MG63 (cell line): ENCODE measurements around the gene JCAD. TPM values are rescaled to one million over a fixed set of nuclear protein-coding genes. Genes with fewer than 3 reads are reported as not detected.
"Not testable (repeated sequence)": the region's sequence is repeated elsewhere in the genome, so short reads cannot be mapped to it uniquely, and the experiment has no call there.

Experiments used
- DNase-seq: peaks from one replicate; pipeline ENCODE4 v3.0.0-alpha.2; 2020
- H3K27me3 ChIP-seq: fragments of 250-450 bp; sonication (Bioruptor Pico); 2 replicates; pipeline ENCODE4 v1.5.1; 2020; ENCODE audit warnings: mild to moderate bottlenecking, moderate library complexity
- H3K36me3 ChIP-seq: fragments of 250-450 bp; sonication (Bioruptor Pico); 2 replicates; pipeline ENCODE4 v1.5.1; 2020; ENCODE audit warnings: mild to moderate bottlenecking, moderate library complexity
- H3K4me3 ChIP-seq: fragments of 250-450 bp; sonication (Bioruptor Pico); 2 replicates; pipeline ENCODE4 v1.5.1; 2020; ENCODE audit warnings: mild to moderate bottlenecking, moderate library complexity
- H3K9me3 ChIP-seq: fragments of 250-450 bp; sonication (Bioruptor Pico); 2 replicates; pipeline ENCODE4 v1.5.1; 2020; ENCODE audit warnings: mild to moderate bottlenecking, moderate library complexity
- total RNA-seq: library from RNA; depleted of rRNA; stranded (reverse); fragments of >200 nt; shearing (Covaris generic); gene quantifications from 2 replicates; pipeline ENCODE4 v1.2.3, GENCODE V29; 2014; ENCODE audit warnings: low replicate concordance

Gene JCAD
- total RNA-seq, 1 experiment from 2014 or later = 5.8 TPM

DNA sequence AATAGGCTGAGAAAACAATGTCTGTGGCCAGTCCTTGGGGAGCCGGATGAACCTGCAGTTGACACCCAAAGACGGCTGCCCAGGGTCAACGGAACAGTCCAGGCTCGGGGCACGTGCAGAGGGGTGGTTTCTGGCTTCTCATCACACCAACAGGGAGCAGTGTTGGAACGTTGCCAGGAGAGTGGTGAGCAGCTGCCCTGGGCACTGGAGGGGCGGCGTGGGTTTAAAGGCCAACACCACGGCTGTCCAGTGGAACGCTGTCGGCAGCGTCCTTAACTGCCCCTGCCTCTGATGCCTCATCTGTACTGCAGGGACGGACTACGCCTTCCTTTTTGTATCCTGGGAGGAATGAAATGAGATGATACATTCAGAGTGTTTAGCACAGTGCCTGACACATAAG lies 19.8 kb downstream of the JCAD start:
- Histone ChIP-seq H3K4me3 (no peak overlapping the region), H3K36me3 (peaks cover 10% of the 10 kb centered on the region), H3K27me3 (no peaks in the 10 kb centered on the region), H3K9me3 (no peaks in the 10 kb centered on the region)
- DNase-seq = no peak

DNA sequence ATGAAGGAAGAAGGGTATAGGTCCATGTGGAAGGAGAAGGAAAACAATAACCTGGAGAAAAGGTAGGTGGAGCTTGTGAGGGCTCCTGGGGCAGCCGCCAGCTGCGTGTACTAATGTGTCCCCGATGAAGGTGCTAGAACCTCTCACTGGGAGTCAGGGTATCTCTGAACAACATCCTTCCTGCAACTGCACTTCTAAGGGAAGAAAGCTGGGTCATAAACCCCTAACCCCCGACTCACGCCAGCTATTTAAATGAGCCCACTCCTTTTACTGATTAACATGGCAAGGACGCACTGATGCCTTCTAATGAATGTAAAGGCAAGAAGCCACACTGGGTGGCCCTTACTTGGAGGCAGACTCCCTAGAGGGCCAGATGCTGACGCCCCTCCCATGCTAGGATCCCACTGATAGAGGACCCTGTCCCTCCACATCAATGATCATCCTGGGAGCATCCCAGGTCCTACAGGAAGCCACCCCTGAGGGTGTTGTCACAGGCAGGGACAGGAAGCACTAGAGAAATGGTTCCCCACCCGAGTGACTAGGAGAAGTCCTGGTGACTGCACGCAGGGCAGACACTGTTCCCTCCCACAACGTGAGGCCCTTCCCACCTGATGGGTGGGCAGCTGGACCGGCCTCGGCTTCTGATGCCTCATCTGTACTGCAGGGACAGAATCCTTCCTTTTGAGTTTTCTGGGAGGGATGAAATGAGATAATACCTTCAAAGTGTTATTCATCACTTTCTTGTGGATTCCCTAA lies 20.4 kb downstream of the JCAD start:
- Histone ChIP-seq H3K4me3 (no peak overlapping the region), H3K27me3 (no peaks in the 10 kb centered on the region), H3K9me3 (no peaks in the 10 kb centered on the region), H3K36me3 (peaks cover 10% of the 10 kb centered on the region)
- DNase-seq = no peak

DNA sequence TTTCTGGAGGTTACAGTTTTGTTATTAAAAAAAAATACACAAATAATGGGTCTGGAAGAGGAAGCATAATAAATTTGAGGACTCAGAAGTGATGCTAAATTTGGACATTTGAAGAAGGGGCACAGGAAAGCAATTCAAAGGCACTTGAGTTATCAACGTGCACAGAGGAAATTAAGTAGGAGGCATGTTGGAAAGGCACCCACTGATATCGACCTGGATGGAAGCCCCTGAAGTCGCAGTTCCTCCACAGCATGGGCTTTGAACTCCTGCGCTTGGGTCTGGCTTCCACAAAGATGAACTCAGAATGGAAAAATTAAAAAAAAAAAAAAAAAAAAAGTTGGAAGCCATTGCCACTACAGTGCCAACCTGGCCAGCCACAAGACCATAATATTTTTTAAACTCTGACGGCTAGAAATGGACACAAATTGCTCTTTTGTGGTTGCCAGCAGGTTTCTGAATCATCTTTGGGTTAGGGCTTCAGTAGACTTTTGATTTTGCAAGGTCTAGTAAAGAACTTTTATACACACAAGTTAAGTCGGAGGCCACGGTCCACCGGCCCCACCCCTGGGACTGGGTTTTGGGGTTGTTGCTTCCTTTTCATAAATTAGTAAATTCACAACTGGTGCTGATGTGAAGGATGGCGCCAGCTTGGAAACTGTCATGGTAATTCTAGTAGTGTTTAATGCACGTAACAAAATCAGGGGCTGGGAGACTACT lies 21.6 kb downstream of the JCAD start:
- no peaks in the 10 kb centered on the region for H3K9me3 ChIP-seq

DNA sequence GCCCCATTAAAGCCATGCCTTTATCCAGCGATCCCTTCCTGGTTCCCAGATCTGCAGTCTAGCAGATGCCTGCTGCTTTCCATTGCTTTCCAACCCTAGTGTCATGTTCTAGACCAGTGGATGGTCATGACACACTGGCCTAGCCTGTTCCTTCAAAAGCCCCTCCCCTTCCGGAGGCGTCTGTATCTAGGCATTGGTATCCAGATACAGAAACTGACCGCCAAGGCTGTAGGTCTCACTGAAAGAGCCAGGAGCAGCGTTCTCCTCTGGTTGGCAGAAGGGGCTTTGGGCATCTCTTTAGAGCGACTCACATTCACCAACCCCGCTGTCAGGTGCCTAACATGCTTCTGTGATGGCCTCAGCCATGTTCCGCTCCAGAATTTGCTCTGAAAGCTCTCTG lies 22.6 kb downstream of the JCAD start:
- H3K27me3 ChIP-seq = no peaks in the 10 kb centered on the region
- H3K9me3 ChIP-seq = no peaks in the 10 kb centered on the region
- H3K36me3 ChIP-seq = peaks cover 10% of the 10 kb centered on the region
- no peak overlapping the region for H3K4me3 ChIP-seq
- no peak for DNase-seq

More for the DNA sequence above, 21.6 kb downstream of the JCAD start:
- DNase-seq = peak; percentile 33
- peaks cover 10% of the 10 kb centered on the region for H3K36me3 ChIP-seq
- H3K4me3 ChIP-seq = no peak overlapping the region
- no peaks in the 10 kb centered on the region for H3K27me3 ChIP-seq

DNA sequence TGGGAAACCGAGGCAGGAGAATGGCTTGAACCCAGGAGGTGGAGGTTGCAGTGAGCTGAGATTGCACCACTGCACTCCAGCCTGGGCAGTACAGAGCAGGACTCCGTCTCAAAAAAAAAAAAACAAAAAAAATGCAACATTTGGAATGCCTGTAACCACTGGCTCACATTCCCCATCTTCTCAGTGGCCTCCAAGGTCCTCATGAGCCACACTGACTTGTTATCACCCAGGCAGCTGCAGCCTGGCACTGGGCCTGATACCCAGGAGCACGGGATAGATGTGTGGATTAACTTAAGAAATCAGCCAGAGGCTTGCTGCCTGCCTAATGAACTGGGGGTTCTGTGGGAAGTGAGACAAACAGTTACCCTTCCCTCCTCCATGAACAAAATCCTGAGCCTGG lies 23.0 kb downstream of the JCAD start:
- Histone ChIP-seq H3K27me3 (no peaks in the 10 kb centered on the region), H3K36me3 (peaks cover 9% of the 10 kb centered on the region), H3K4me3 (no peak overlapping the region), H3K9me3 (no peaks in the 10 kb centered on the region)
- no peak for DNase-seq

DNA sequence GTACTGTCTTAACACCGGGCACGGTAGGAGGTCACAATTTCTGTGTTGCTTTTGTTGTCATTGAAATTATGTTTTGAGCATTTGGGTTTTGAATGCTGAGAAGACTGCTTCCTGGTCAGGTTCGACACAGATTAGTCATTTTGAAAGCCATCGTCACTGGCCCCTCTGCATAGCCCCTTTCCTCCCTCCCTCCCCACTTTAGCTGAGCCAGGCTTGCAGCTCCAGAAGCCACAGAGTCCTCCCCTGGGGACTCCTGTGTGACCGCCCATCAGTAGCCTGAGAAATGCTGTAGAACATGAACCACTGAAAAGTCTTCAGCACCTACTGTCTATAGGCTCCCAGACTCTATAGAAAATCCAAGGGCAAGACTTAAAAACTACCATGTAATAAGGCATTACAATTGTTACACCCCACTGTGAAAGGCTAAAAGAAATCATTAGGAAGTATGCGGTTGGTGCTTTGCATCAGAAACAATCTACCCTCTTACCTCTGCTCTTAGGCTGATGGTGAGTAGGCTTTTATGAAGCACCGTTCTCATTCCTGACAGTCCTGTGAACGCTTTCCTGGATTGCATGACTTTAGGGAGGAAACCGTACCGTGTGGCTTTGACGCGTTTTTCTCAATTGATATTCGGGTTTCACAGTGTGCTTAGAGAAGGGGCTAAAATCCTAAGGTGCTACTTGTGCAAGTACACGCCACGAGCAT lies 24.8 kb downstream of the JCAD start:
- no peaks in the 10 kb centered on the region for H3K27me3 ChIP-seq
- H3K9me3 ChIP-seq = no peaks in the 10 kb centered on the region

DNA sequence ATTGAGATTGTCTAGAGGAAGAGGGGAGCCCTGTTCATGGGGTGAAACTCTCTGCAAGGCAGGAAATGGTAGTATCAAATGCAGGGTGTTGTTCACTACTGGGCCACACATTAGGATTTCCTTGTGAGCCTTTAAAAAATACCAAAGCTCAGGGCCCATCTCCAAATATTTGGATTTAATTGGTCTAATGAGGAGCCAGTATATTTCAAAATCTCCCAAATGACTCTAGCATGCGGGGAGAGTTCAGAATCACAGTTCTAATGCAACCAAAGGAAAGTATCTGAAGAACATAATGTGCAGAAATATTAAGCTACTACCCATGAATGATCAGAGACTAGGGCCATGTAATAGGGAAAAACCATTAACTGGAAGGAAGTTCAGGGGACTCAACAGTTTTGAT lies 27.3 kb downstream of the JCAD start:
- Histone ChIP-seq H3K27me3 (no peaks in the 10 kb centered on the region), H3K9me3 (no peaks in the 10 kb centered on the region), H3K4me3 (no peak overlapping the region), H3K36me3 (peaks cover 13% of the 10 kb centered on the region)
- no peak for DNase-seq

More for the DNA sequence above, 24.8 kb downstream of the JCAD start:
- Histone ChIP-seq H3K4me3 (no peak overlapping the region), H3K36me3 (peaks cover 6% of the 10 kb centered on the region)
- DNase-seq = no peak

DNA sequence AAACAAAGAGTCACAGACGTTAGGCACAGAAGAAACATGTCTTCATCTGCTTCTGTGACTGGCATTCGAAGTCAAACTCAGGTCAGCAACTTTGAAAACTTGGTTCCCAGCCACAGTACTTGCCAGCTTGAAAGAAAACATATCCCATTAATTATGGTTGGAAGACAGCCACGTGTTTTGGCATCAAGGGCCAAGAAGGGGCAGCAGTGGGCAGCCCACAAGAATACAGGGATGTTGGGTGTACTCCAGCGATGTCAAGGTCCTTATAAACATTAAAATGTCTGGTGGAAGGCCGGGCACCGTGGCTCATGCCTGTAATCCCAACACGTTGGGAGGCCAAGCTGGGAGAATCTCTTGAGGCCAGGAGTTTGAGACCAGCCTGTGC lies 29.5 kb downstream of the JCAD start:
- no peak overlapping the region for H3K4me3 ChIP-seq
- no peaks in the 10 kb centered on the region for H3K27me3 ChIP-seq
- H3K36me3 ChIP-seq = peaks cover 12% of the 10 kb centered on the region
- no peak for DNase-seq
- H3K9me3 ChIP-seq = no peaks in the 10 kb centered on the region

DNA sequence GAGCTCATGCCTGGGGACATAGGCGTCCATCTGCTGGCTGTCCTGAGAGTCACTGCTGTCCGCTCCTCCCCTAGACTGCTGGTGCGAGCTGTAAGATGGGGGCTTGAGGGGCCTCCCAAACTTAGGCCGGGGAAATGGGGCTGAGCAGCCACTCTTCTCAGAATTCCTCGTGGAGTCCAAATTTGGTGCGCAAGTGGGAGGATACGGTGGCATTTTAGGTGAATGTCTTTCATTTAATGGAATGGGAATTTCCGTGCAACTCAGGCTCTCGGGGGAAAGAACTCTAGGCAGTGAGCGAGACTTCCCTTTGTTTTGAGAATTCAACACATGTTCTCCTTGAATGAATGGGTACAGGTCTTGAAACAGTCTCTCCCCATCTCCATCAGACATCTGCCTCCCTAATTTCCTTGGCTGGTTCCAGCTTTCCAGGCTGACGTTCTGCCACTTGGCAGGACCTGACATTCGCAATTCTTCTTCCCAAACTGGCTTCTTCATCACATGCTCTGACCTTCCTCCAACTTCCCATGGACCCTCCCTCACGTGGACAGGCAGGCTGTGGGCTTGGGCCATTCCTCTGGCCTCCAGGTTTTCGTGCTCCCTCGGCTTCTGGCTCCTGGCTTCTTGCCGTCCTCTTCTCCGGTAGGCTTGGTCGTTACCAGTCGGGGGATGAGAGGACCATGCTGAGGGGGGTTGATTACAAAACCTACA lies 30.1 kb downstream of the JCAD start:
- Histone ChIP-seq H3K9me3 (no peaks in the 10 kb centered on the region), H3K36me3 (peaks cover 12% of the 10 kb centered on the region), H3K4me3 (no peak overlapping the region), H3K27me3 (no peaks in the 10 kb centered on the region)
- DNase-seq = no peak

DNA sequence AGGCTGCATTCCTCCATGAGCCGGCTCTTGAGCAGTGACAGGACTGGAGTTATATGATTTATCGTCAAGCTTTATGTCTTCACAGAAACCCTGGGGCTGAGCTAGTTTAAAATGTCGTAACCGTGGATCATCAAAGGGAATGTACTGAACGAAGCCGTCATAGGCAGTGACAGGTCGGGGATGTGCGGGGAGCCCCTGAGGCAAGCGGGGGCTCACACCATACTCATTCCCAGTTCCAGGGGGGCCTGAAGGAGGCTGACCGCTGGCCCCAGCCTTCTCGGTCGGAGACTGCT lies 30.7 kb downstream of the JCAD start:
- H3K9me3 ChIP-seq = no peaks in the 10 kb centered on the region
- H3K4me3 ChIP-seq = no peak overlapping the region
- H3K36me3 ChIP-seq = peaks cover 13% of the 10 kb centered on the region
- no peaks in the 10 kb centered on the region for H3K27me3 ChIP-seq
- DNase-seq = no peak

DNA sequence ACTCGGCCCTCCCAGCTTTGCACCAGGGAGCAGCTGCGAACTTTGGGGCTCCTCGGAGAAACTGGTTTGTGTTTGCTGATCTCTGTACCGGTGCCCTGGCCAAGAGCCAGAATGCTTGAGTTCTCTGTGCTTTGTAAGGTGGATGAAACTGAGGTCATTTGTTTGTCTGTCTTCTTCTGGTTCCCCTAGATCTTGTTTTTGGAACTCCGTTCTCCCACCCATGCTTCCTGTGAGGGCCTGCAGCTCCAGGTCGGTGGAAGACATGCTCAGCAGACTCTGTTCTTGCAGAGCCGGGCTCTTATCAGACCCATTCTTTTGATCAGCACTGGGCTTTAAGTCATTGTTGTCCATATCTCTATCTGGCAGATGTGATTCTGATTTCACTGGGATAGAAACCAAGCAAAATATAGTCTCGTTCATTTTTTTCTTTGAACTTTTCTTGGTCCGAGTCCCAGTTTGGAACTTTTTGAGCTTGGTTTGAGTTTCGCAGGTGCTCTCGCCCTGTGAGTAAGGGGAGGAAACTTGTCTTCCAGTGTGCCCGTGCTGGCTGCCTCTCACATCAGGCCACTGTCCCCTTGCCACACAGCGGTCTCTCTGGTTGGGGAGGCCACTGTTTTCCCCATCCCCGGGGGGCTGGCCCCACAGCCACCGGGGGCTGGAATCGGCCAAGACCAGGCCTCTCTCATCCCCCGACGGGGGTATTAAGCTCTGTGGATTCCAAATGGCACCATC lies 31.2 kb downstream of the JCAD start:
- Histone ChIP-seq H3K9me3 (no peaks in the 10 kb centered on the region), H3K4me3 (no peak overlapping the region), H3K36me3 (peaks cover 13% of the 10 kb centered on the region), H3K27me3 (no peaks in the 10 kb centered on the region)
- no peak for DNase-seq

DNA sequence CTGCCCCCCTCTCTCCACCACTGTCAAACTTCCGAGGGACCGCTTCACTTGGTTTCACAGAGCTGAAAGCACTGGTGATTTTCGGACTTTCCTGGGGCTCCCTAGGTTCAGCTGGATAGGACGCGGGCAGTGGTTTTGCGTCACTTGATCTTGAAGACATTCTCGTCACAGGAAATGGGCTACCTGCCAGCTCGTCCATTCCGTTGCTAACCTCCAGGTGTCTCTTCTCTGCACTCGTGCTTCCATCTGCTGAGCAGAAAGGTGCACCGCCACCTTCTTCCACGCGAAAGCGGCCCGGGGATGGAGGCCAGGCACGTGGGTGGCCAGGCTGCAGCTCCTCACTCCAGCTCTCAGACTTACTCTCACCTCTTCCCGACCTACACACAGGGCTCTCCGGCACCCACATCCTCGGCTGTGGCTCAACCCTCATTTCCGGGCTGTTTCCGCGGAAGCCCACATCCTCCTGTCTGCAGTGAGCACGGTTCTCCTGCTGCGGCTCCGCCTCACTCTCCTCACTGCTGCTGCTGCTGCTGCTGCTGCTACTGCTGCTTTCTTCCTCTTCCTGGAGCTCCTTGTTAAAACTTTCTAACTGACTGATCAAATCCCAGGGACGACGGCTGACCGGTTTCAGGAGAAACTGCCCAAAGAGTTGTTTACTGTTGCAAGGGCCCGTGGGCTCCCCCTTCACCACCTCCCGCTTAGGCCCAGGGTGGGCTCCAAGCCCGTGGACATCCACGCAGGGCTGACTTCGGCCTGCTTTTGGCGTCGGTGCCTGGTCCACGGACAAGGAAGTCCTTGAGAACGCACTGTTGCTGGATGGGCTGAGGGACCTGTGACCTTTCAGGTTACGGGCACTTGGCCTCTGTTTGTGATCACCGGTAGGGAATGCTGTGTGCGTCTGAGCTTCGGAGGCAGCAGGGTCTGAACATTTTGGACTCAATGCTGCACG lies 32.1 kb downstream of the JCAD start:
- no peak overlapping the region for H3K4me3 ChIP-seq
- peaks cover 13% of the 10 kb centered on the region for H3K36me3 ChIP-seq
- no peaks in the 10 kb centered on the region for H3K27me3 ChIP-seq
- no peak for DNase-seq
- H3K9me3 ChIP-seq = no peaks in the 10 kb centered on the region

DNA sequence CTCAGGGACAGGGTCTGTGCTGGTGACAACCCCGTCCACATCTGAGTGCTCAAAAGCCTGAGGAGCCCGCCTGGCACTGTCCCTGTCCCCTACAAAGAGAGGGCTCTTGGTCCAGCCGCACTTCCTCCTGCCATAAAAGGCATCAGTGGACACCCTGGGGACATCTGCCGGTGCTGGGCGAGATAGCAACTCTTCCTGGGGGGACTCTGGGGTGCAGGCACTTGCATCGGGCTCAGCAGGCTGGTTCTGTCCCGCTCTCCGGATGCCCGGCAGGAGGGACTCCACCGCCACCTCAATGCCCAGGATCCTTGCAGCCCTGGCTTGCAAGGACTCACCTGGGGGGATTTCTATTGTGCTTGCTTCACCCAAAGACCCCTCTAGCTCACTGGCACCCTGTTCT lies 32.8 kb downstream of the JCAD start:
- Histone ChIP-seq H3K27me3 (no peaks in the 10 kb centered on the region), H3K4me3 (no peak overlapping the region), H3K9me3 (no peaks in the 10 kb centered on the region), H3K36me3 (peaks cover 13% of the 10 kb centered on the region)
- no peak for DNase-seq

DNA sequence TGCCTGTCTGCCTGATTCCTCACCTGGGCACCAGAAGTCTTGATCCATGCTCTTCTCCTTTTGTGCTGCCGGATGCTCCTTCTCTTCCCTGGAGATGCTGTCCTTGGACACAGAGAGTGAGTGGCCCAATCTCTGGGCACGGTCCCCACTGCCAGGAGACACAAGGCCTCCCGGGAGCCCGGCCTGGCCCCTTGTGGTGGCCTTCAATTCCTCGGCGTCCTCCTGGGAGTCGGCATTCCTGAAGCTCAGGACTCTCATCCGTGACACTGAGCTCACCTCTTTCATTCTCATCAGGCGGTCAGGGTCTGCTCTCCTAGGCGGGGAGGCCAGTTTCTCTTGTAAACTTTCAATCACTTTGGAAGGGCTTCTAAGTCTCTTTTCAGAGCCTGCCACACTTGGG lies 33.3 kb downstream of the JCAD start:
- no peaks in the 10 kb centered on the region for H3K9me3 ChIP-seq
- H3K27me3 ChIP-seq = no peaks in the 10 kb centered on the region
- DNase-seq = no peak
- no peak overlapping the region for H3K4me3 ChIP-seq
- peaks cover 13% of the 10 kb centered on the region for H3K36me3 ChIP-seq

DNA sequence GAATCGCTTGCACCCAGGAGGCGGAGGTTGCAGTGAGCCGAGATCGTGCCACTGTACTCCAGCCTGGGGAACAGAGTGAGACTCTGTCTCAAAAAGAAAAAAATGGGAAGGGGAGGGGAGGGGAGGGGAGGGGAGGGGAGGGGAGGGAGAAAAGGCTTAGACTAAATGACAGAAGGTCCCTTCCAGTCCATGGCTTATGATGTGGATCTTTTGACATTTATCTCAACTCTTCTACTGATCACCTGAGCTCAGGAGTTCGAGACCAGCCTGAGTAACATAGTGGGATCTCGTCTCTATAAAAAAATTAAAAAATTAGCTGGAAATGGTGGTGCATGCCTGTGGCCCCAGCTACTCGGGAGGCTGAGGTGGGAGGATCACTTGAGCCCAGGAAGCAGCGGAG lies 34.0 kb downstream of the JCAD start:
- H3K9me3 ChIP-seq, H3K27me3 ChIP-seq, DNase-seq, H3K4me3 ChIP-seq: not testable (repeated sequence)
- H3K36me3 ChIP-seq = peaks cover 13% of the 10 kb centered on the region

DNA sequence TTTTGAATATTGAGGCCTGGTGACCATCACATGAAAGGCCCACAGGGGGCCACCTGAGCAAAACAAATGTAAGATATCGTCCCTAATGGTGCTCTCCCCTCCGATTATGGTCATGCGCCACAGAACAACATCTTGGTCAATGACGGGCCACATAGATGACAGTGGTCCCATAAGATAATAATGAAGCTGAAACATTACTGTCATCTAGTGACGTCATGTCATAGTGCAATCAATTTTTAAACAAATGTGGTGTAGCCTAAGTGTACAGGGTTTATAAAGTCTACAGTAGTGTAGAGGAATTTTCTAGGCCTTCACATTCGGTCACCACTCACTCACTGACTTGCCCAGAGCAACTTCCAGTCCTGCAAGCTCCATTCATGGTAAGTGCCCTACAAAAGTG lies 36.8 kb downstream of the JCAD start:
- DNase-seq = no peak
- Histone ChIP-seq H3K9me3 (no peaks in the 10 kb centered on the region), H3K4me3 (no peak overlapping the region), H3K36me3 (peaks cover 2% of the 10 kb centered on the region), H3K27me3 (no peaks in the 10 kb centered on the region)
